ENCODE data around the gene GATAD2A.
"Not testable (repeated sequence)": the region's sequence is repeated elsewhere in the genome, so short reads cannot be mapped to it uniquely, and the experiment has no call there.

GATAD2A gene

GRCh38 chr19:19439176-19439482, 33.7 kb downstream of the GATAD2A start:
- DNase-seq: peak in 1 of 10 donors; percentile 1
- intact Hi-C loops (cut with DNase I): no loop called here

DNA sequence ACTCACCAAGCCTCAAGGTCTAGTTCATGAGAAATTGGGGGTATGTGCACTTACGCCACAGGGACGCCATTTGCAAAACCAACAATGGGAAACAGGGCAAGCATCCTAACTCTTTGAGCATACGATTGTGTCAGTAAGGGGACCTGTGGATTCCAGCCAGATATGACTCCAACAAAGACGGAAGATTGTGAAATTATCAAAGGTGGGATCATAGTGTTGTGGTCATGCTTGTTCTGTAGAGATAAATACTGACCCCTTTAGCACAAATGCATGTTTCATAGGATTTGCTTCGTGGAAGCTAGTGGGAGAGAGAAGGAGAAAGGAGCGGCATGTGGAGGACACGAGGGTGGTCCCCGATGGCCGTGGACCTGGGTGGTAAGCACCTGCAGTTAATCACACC, 37.8 kb downstream of the GATAD2A start:
- peak in 3 of 10 donors; percentile 6 to 37 (median 11) for DNase-seq

GRCh38 chr19:19443902-19444680, 38.6 kb downstream of the GATAD2A start:
- intact Hi-C loops (cut with DNase I): no loop called here
- DNase-seq: peak in 1 of 10 donors; percentile 30

More for the DNA sequence above, 37.8 kb downstream of the GATAD2A start:
- intact Hi-C loops (cut with DNase I): no loop called here

GRCh38 chr19:19444681-19445155, 39.2 kb downstream of the GATAD2A start:
- intact Hi-C loops (cut with DNase I): no loop called here
- DNase-seq: peak in 2 of 10 donors; percentile 25 to 33

- DNase-seq: no peak
- intact Hi-C loops (cut with DNase I): no loop called here
These were observed 39.8 kb downstream of the GATAD2A start for GRCh38 chr19:19445288-19445687.

- DNase-seq: peak in 2 of 10 donors; percentile 45 to 78
- intact Hi-C loops (cut with DNase I): no loop called here
These were observed 40.5 kb downstream of the GATAD2A start for GRCh38 chr19:19445911-19446361.

GRCh38 chr19:19446655-19447437, 41.4 kb downstream of the GATAD2A start:
- peak in 1 of 10 donors; percentile 56 for DNase-seq
- intact Hi-C loops (cut with DNase I): no loop called here

DNA sequence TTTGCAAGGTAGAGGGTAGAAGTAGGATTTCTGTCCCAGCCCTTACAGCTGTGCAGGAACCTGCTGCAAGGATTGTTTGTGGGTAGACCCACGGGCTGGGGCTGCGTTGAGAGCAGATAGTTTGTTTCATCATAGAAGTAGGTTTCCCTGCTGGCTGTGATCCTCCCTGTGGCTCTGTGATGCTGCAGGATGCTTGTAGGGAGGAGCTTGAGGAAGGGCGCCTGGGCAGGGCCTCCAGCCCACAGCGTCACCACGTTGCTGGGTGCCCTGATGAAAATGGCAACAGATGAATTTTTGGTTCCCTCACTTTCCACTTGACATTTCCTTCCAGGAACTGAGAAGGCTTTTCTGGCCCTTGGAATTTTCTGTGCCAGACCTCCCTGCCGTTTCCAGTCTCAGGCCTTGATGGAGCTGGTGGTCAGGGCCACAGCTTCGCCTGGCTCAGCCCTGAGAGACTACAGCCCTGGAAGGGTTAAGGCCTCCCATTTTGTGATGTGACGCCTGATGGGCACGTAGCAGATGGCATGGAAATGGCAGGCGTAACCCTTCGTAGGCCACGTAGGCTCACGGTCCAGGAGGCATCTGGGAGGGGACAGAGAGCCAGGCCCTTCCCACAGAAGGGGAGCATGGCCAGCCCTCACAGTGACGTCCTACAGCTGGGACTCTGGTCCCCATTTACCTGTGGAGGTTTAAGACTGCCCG, 42.2 kb downstream of the GATAD2A start:
- peak in 1 of 10 donors; percentile 71 for DNase-seq
- intact Hi-C loops (cut with DNase I): no loop called here

DNA sequence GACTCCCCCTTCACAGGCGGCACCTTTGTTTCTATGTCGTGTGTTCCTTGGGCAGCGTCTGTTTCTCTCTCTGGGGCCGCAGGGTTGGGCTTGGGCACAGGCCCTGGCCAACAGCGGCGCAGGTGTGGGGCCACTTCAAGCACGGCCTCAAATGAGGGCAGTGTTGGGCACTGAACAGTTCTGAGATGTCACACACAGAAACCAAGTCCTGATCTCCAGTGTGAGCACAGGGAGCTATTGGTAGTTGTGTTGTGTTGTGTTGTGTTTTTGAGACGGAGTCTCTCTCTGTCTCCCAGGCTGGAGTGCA, 42.7 kb downstream of the GATAD2A start:
- DNase-seq: peak in 1 of 10 donors; percentile 66
- intact Hi-C loops (cut with DNase I): no loop called here

GRCh38 chr19:19451429-19452242, 46.2 kb downstream of the GATAD2A start:
- DNase-seq: peak in 5 of 10 donors; percentile 23 to 85 (median 35)
- intact Hi-C loops (cut with DNase I): no loop called here

- DNase-seq: peak in 3 of 10 donors; percentile 36 to 66 (median 39)
- intact Hi-C loops (cut with DNase I): no loop called here
These were observed 47.0 kb downstream of the GATAD2A start for GRCh38 chr19:19452243-19453124.

DNA sequence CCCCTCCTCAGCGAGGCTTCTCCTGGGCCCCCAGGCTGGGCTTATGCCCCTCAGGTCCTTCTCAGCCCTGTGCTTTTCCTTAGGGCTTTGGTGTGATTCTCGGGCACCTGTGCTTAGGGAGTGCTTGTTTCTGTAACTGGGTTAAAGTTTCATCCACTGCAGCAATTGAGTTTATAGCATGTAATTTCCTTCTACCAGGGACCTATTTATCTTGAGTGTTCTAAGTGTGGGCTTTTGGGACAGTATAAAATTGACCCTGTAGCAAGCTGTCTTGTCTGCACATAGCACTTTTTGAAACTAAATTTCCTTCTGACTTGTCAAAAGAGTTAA, 47.6 kb downstream of the GATAD2A start:
- no peak for DNase-seq
- intact Hi-C loops (cut with DNase I): no loop called here

DNA sequence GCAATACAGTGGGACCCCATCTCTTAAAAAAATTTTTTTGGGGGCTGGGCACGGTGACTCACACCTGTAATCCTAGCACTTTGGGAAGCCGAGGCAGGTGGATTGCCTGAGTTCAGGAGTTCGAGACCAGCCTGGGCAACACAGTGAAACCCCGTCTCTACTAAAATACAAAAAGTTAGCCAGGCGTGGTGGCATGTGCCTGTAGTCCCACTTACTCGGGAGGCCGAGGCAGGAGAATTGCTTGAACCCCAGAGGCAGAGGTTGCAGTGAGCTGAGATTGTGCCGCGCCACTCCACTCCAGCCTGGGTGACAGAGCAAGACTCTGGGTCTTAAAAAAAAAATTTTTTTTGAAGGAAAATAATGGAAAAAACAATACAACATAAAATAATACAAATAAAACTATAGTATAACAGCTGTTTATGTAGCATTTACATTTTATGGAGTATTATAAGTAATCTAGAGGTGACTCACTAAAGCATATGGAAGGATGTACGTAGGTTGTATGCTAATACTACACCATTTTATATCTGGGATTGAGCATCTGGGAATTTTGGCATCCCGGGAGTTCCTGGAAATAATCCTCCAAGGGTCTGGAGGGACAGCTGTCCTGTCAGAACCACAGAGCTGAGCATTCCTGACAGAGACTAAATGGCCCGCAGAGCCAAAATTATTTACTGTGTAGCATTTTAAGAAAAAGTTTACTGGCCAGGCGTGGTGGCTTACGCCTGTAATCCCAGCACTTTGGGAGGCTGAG, 49.9 kb downstream of the GATAD2A start:
- intact Hi-C loops (cut with DNase I): not testable (repeated sequence)
- DNase-seq: peak in 3 of 10 donors; percentile 8 to 67 (median 44)

- intact Hi-C loops (cut with DNase I): no loop called here
- peak in 3 of 10 donors; percentile 20 to 61 (median 32) for DNase-seq
These were observed 52.2 kb downstream of the GATAD2A start for GRCh38 chr19:19457671-19458070.

DNA sequence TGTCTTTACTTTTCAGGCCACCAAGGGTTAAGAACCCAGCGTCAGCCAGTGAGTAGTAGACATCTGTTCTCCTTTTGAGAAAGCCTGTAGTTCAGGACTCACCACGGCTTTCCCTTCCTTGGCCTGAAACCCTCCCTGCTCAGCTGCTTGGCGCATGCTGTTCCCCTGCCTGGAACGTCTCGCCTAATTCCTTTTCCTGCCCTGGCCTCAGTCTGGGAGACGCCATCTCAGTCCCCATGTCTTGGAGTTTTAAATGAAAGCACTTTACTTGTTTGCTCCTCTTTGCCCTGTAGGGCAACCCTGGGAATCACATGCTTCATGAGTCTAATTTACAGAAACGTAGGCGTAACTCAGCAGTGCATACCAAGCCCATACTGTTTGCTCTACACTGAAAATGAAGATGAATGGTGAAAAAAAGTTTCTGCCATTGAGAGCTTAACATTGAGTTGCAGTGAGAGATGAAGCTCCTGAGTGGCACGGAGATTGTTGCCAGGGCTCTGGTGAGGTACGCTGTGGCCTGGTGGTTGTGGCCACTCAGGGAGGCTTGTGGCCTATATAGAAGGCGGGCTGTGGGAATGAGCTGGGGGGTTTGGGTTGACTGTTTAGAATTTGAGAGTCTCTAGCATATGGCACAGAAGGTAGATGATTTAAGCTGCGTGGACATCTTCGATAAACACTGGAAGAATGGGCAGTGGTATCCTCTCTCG, 52.8 kb downstream of the GATAD2A start:
- peak in 3 of 10 donors; percentile 11 to 51 (median 36) for DNase-seq
- intact Hi-C loops (cut with DNase I): no loop called here

- intact Hi-C loops (cut with DNase I): no loop called here
- no peak for DNase-seq
These were observed 53.6 kb downstream of the GATAD2A start for GRCh38 chr19:19459073-19459472.

DNA sequence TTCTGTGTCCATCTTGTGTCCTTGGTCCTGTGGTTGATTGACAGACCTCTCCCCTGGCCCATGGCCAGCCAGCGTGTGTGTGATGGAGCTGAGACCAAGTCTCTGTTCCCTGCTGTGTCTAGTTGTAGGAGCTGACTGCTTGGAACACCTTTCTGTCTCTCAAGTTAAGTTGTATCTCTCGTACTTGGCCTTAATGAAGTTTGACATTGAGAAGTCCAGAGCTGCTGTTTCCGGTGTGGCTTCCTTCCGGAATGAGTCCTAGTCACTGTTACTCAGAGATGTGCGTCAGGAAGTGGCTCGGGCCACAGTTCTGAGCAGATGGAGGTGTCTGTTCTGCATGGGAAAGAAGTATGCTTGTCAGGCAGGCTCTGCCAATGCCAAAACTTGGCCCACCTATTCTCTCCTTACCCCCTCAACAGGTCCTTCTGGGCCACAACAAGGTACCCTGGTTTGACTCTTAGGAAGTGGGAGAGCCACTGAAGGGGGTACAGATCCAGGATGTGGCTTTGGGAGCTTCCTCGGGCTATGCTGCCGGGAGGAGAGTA, 54.3 kb downstream of the GATAD2A start:
- intact Hi-C loops (cut with DNase I): no loop called here
- DNase-seq: peak in 3 of 10 donors; percentile 32 to 76 (median 70)

Data from posterior cingulate gyrus (tissue), 11 donors.